Skin of body (tissue), 2 donors: ENCODE data around the gene C11orf68. TPM values are rescaled to one million over a fixed set of nuclear protein-coding genes. Genes with fewer than 3 reads are reported as not detected.
"Not testable (repeated sequence)": the region's sequence is repeated elsewhere in the genome, so short reads cannot be mapped to it uniquely, and the experiment has no call there.

Source experiments
- DNase-seq: peaks from one replicate; lab custom pipeline; 2025; lab: John Stamatoyannopoulos, UW
- total RNA-seq: library from RNA; depleted of rRNA; stranded (reverse); fragments of >200 nt; gene quantifications from one replicate; pipeline ENCODE4 v1.2.3, GENCODE V29; 2014

The C11orf68 gene
- total RNA-seq, 1 donor from 2014 or later = 13.6 TPM

GRCh38 chr11:65915101-65915820 lies 3.6 kb downstream of the C11orf68 start:
- no peak for DNase-seq

- no peak for DNase-seq
Observed at GRCh38 chr11:65912845-65913244, 6.0 kb downstream of the C11orf68 start.

DNA sequence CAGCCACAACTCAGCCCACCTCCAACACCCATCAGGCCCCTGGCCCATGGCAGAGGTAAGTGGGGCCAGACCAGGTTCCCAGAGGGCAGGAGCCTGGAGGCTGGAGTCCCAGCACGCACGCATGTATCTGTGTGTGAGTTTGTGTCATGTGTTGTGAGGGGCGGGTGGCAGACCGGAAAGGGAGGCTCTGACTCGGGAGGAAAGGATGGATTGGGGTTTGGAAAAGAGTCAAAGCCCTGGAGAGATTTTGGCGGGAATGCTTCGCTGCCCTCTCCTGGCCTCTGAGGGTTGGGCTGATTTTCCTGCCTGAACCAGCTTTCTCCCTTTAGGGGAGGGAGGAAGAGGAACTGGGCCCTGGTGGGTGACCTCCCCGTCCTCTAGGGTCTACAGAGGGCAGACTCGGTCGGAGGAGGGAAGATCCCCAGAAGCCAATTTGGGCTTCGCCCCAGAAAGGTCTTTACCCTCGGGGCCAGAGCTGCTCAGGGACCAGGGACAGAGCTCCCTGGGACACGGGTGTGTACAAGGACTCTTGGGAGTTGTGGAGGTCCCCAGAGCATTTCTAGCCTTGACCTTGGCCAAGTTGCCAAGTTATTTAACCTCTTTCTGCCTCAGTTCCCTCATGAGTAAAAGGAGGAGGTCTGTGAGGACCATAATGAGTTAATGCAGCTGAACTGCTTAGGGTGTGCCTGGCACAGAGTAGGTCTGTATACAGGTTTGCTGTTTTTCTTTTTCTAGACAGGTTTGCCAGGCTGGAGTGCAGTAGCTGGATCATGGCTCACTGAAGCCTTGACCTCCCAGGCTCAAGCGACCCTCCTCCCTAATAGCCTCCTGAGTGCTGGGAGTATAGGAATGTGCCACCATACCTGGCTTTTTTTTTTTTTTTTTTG lies 6.9 kb downstream of the C11orf68 start:
- peak; percentile 56 for DNase-seq

- no peak for DNase-seq
Observed at GRCh38 chr11:65907878-65908277, 11.0 kb downstream of the C11orf68 start.

DNA sequence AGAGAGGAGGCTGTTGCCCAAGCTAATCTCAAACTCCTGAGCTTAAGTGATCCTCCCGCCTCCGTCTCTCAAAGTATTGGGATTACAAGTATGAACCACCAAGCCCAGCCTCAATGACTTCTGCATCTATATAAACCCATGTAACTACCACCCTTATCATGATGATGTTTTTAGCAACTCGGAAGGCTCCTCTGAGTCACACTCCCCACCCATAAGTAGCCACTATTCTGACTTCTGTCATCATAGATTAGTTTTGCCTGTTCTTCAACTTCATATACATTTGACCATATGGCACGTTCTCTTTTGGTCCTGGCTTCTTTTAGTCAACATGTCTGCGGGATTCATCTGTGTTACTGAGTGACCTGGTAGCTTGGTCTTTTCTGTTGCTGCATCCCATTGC lies 12.3 kb downstream of the C11orf68 start:
- DNase-seq = no peak

DNA sequence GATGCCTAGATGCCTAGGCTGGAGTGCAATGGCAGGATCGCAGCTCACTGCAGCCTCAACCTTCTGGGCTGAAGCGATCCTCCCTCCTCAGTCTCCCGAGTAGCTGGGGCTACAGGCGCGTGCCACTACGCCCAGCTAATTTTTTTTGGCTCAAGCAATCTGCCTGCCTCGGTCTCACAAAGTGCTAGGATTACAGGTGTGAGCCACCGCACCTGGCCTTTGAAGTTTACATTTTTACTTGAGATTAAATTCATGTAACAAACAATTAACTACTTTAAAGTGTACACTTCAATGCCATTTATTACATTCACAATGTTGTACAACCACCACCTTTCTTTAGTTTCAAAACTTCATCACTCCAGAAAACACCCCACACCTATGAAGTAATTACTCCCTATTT lies 15.1 kb downstream of the C11orf68 start:
- DNase-seq = no peak

DNA sequence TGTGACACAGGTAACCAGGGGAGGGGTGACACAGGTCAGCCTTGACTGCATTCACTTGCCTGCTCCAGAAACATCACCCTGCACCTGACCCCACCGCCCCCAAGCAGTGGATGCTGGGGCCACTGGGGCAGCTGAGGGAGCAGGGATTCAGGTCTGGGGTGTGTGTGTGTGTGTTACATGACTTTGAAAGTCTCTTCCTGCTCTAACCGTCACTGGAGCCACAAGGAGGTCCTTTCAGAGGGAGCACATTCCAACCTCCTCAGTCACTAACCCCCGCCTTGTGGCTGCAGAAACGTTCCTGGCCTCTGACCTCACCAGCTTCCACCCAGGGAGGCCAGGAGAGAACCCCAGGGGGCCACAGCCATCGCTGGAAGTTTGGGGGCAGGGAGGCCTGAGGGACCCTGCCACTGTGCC lies 15.8 kb downstream of the C11orf68 start:
- DNase-seq = no peak

GRCh38 chr11:65900899-65901180 lies 18.0 kb downstream of the C11orf68 start:
- no peak for DNase-seq

DNA sequence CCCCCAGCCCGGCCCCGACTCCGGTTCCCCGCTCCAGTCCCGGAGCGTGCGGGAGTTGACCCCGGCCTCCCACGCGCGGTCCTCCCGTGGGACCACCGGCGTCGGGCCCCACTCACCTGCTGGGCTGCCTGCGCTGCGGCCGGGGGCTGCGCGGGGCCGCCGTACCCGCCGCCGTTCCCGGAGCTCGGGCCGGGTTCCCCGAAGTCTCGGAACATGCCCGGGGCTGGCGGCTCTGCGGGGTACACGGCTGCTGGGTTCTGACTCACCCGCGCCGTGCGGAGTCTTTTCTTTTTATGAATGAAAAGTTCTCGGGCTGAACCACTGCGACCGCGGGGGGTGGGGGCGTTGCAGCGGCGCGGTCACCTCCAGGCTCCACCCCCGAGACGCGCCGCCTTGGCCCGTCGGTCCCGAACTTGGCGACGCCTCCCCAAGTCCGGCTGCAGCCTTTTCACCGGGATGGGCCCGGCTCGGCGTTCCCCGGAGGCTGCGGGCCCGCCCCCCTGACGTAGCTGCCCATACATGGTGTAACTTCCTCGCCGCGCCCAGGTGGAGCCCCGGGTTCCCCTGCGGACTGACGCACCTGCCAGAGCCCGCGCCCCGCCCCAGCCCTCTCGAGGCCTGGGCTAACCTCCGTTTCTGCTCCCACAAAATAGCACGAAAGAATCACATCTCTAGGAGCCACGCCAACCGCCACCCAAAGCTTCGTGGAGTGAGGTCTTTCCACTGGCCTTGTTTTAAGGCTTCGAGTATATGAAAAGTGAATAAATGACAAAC lies 18.6 kb downstream of the C11orf68 start, which contains the start of gene FOSL1:
Gene FOSL1, minus strand, starts transcription at position 264 of the 774 bp plus-strand sequence. Its CDS starts 49 bp downstream, at position 215.
- no peak for DNase-seq

DNA sequence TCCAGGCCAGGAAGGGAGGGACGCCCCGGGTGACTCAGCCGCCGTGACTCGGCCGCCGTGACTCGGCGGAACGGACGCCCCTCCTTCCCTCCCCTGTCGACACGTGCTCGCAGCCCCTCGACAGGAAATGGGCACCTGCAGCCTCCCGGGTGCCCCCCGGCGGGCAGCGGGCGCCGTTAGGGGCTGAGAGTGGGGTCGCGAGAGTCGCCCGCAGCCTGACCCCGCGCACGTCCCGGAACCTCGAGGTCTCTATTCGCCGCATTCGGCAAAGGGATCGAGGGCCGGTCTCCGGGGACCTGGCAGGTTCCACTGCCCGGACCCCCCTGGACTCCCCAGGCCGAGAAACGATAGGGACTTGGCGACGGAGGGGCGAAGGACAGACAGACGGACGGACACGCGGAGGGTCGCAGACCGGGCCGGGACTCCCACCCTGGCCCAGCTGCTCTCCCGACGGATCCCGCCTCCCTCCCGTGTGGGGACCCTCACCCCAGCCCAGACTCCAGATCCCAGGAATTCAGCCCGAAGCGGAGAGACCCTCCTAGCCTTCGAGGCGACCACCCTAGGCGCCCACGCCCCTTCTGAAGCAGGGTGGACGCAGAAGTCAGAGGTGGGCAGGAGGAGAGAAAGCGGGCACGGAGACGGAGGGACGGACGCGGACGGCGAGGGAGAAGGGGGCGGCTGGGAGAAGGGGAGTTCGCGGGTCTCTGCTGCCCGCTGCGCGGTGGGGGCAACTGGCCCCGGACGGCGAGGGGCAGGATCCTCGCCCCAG lies 19.3 kb downstream of the C11orf68 start:
- DNase-seq = no peak

DNA sequence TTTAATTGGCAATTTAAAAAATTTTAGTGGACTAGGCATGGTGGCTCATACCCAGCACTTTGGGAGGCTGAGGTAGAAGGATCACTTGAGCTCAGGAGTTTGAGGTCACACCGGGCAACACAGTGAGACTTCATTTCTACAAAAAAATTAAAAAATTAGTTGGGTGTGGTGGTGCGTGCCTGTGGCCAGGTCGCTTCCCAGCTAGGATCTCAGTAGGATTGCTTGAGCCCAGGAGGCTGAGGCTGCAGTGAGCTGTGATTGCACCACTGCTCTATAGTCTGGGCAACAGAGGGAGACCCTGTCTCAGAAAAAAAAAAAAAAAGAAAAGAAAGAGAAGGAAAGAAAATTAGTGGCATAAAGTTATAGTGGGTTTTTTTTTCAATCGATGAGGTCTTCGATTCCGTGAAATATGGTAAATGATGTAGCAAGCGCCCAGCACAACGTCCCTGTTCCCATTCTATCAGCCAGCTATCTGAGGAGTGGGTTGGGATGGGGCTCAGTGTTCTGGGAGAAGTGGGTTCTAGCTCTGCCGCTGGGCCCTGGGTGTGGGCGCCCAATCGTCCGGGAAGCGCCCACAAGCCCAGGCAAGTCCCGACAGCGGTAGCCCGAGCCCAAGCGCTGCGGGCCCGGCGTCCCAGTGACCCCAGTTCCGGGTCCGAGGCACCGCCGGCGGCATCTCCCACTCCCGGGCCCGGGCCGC lies 20.1 kb downstream of the C11orf68 start:
- no peak for DNase-seq

GRCh38 chr11:65897020-65897471 lies 21.8 kb downstream of the C11orf68 start:
- DNase-seq = no peak

- DNase-seq = no peak
Observed at GRCh38 chr11:65896034-65896999, 22.5 kb downstream of the C11orf68 start.

DNA sequence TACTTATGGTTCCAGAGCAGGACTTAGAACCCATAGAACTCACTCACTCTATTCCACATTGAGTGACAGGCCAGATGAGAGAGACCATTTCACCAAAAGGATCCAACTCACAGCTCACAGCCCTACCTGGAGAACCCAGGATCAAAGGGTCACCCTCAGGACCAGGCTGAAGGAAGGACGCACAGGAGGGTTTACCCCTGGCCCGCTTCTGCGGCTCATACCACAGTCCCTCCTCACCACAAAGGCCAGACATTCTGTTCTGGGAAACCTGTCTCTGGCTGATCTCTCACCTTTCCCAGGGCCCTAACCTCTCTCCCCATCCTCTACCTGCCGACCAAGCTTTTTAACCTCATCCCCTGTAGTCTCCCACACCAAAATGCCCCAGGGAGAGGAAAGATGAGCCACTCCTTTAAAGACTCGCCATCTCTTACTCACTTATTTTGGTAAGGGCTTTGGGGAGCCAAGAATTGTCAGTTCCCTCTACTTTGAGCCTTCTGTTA lies 23.3 kb downstream of the C11orf68 start:
- DNase-seq = no peak

GRCh38 chr11:65894034-65894591 lies 24.7 kb downstream of the C11orf68 start:
- no peak for DNase-seq

GRCh38 chr11:65892661-65893317 lies 26.1 kb downstream of the C11orf68 start:
- DNase-seq = no peak

GRCh38 chr11:65892137-65892540 lies 26.7 kb downstream of the C11orf68 start:
- not testable (repeated sequence) for DNase-seq
